A673 (cell line): ENCODE measurements around the gene NIFK. TPM values are rescaled to one million over a fixed set of nuclear protein-coding genes. Genes with fewer than 3 reads are reported as not detected.

Experiments
- BruUV-seq: library from RNA; stranded (reverse); fragments of 400-500 nt; replicated peaks from 2 replicates; lab custom pipeline; 2021; lab: Mats Ljungman, UMichigan
- CTCF ChIA-PET: fragments of 300-600 bp; sonication (Branson Sonifier 250); formaldehyde crosslinking; loops from one replicate; lab custom pipeline; 2022; ENCODE audit warnings: antibody characterized with exemption; lab: Charles Lee
- POLR2A ChIA-PET: fragments of 300-600 bp; sonication (Branson Sonifier 250); formaldehyde crosslinking; loops from one replicate; lab custom pipeline; 2022; ENCODE audit warnings: antibody characterized with exemption; ENCODE audit not compliant: low non-redundant PET; lab: Charles Lee
- DNase-seq: peaks from one replicate; pipeline ENCODE4 v3.0.0-alpha.2; 2015; ENCODE audit warnings: low spot score
- H3K27ac ChIP-seq: fragments of 200-600 bp; sonication (generic); 2 replicates; pipeline ENCODE4 v1.5.1; 2016; ENCODE audit warnings: mixed run types, low read depth, mild to moderate bottlenecking, mixed read lengths, antibody characterized with exemption, low read length; ENCODE audit not compliant: poor library complexity, severe bottlenecking
- H3K27me3 ChIP-seq: fragments of 200-600 bp; sonication (generic); replicated peaks from 2 replicates; pipeline ENCODE4 v1.6.1; 2017; ENCODE audit warnings: mixed run types, low read depth, mild to moderate bottlenecking, mixed read lengths, antibody characterized with exemption, low read length; ENCODE audit not compliant: insufficient read depth, poor library complexity
- H3K36me3 ChIP-seq: fragments of 200-600 bp; sonication (generic); 2 replicates; pipeline ENCODE4 v1.6.1; 2016; ENCODE audit warnings: mixed run types, mild to moderate bottlenecking, mixed read lengths, antibody characterized with exemption, low read length; ENCODE audit not compliant: insufficient read depth, poor library complexity, severe bottlenecking
- H3K4me1 ChIP-seq: fragments of 200-600 bp; sonication (generic); 2 replicates; pipeline ENCODE4 v1.6.1; 2017; ENCODE audit warnings: mixed run types, mild to moderate bottlenecking, mixed read lengths, antibody characterized with exemption, low read length; ENCODE audit not compliant: insufficient read depth, poor library complexity, severe bottlenecking
- H3K4me3 ChIP-seq: fragments of 200-600 bp; sonication (generic); 2 replicates; pipeline ENCODE4 v1.5.1; 2016; ENCODE audit warnings: low read depth, mixed run types, mild to moderate bottlenecking, mixed read lengths, low read length; ENCODE audit not compliant: poor library complexity, severe bottlenecking
- H3K9me3 ChIP-seq: fragments of 200-600 bp; sonication (generic); 2 replicates; pipeline ENCODE4 v1.6.1; 2016; ENCODE audit warnings: mixed run types, low read depth, mild to moderate bottlenecking, mixed read lengths, antibody characterized with exemption, low read length; ENCODE audit not compliant: poor library complexity, severe bottlenecking
- CTCF ChIP-seq: fragments of 300-800, 200-600 bp; sonication (generic); conservative IDR thresholded peaks from 2 replicates; pipeline ENCODE4 v1.5.1; 2017; ENCODE audit warnings: low read depth, mild to moderate bottlenecking, antibody characterized with exemption, low read length, moderate library complexity, mixed read lengths
- EZH2 ChIP-seq: fragments of 200-600 bp; sonication (generic); IDR thresholded peaks from 2 replicates; pipeline ENCODE4 v1.6.1; 2017; ENCODE audit warnings: borderline replicate concordance, low read depth, mild to moderate bottlenecking, mixed read lengths, antibody characterized with exemption, low read length; ENCODE audit not compliant: poor library complexity, severe bottlenecking
- intact Hi-C: fragments of 100-400 bp; cut with micrococcal nuclease; formaldehyde crosslinking; loops from one replicate; pipeline ENCODE4 v1.10.0; 2022; ENCODE audit not compliant: unreplicated experiment
- total RNA-seq: library from RNA; stranded (reverse); gene quantifications from 2 replicates; pipeline ENCODE4 v1.2.3, GENCODE V29; 2021

The NIFK gene
- total RNA-seq, 1 experiment from 2014 or later, result 97.4 TPM

DNA sequence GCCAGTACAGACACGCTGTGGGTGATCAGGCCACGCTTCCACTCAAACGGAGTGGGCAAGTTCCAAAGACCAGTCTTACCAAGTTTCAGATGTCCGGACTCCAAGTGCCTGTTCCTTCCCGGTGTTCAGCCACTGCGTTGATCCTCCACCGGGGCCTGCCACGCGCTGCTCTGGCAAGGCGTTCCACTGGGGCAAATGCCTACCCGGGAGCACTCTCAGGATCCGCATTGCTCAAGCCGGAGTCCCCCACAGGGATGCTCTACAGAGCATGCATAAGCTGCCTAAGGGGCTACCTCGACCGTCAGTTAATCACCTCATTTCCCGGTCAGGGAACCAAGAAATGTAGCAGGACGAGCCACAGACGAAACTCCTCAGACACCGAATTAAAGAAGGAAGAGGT is 50.5 kb downstream of the NIFK start:
- CTCF ChIA-PET, result no interaction called here
- no TSS peak for BruUV-seq
- Histone ChIP-seq H3K4me3 (no peak overlapping the region), H3K27ac (no peak overlapping the region), H3K4me1 (peaks cover 7% of the 10 kb centered on the region), H3K36me3 (no peaks in the 10 kb centered on the region), H3K27me3 (no peaks in the 10 kb centered on the region), H3K9me3 (peaks cover 23% of the 10 kb centered on the region)
- POLR2A ChIA-PET, result no interaction called here
- no peak for DNase-seq
- no peak for TF ChIP-seq EZH2
- TF ChIP-seq CTCF, result no peak
- intact Hi-C loops, result no loop called here

GRCh38 chr2:121682396-121683298 is 54.0 kb downstream of the NIFK start:
- Histone ChIP-seq H3K4me1 (no peaks in the 10 kb centered on the region), H3K9me3 (peaks cover 23% of the 10 kb centered on the region), H3K4me3 (no peak overlapping the region), H3K27ac (no peak overlapping the region), H3K27me3 (no peaks in the 10 kb centered on the region), H3K36me3 (no peaks in the 10 kb centered on the region)
- TF ChIP-seq EZH2 (no peak), CTCF (no peak)
- no TSS peak for BruUV-seq
- intact Hi-C loops, result no loop called here
- DNase-seq, result no peak
- POLR2A ChIA-PET, result no interaction called here
- CTCF ChIA-PET, result no interaction called here

DNA sequence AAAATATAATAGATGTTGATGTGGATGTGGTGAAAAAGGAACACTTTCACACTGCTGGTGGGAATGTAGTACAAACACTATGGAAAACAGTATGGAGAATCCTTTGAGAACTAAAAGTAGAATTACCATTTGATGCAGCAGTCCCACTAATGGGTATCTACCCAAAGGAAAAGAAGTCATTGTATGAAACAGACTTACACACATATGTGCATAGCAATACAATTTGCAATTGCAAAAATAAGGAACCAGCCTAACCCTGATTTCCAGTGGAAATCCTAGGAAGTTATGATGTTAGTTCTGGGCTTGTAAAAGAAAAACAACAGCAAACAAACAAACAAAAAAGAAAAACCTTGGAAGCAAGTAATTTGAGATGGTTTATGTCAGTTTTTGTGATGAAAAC is 58.8 kb downstream of the NIFK start:
- Histone ChIP-seq H3K36me3 (no peaks in the 10 kb centered on the region), H3K4me1 (no peaks in the 10 kb centered on the region), H3K27me3 (no peaks in the 10 kb centered on the region), H3K27ac (no peak overlapping the region), H3K9me3 (peaks cover 27% of the 10 kb centered on the region), H3K4me3 (no peak overlapping the region)
- POLR2A ChIA-PET, result no interaction called here
- DNase-seq, result no peak
- intact Hi-C loops, result no loop called here
- CTCF ChIA-PET, result no interaction called here
- TF ChIP-seq EZH2 (no peak), CTCF (no peak)
- BruUV-seq, result no TSS peak

Other genes with a start within 250 kb of the NIFK start
- not detected in 2 replicates for gene RNU4ATAC, start 206.0 kb downstream of the NIFK start, total RNA-seq
- 69.1 and 77.4 TPM in 2 replicates for gene CLASP1, start 87.4 kb downstream of the NIFK start, total RNA-seq
- 110 and 112 TPM in 2 replicates for gene TSN, start 18.8 kb upstream of the NIFK start, total RNA-seq